Measurements from ENCODE around the gene INS. TPM values are rescaled to one million over a fixed set of nuclear protein-coding genes. Genes with fewer than 3 reads are reported as not detected.

Gene INS
- total and polyA plus RNA-seq, 2 of the 13 experiments (the other 11 are each of a cell fraction or from before 2014, with no cell fraction given) = not detected

- TF ChIP-seq ATF2 (CRISPR knock-in tag; IDR thresholded peaks at IDR 0.05) (0 out of 2 replicates have a peak, but pooled peaks have one; percentile 5), AHR (CRISPR knock-in tag; IDR thresholded peaks at IDR 0.05) (no peak), ZNF747 (CRISPR knock-in tag; IDR thresholded peaks at IDR 0.05; ENCODE audit: borderline replicate concordance) (peak; percentile 45; the same call in 1 of the 2 replicates), KMT2A (CRISPR knock-in tag; IDR thresholded peaks at IDR 0.05) (no peak), ZNF264 (CRISPR knock-in tag; IDR thresholded peaks at IDR 0.05) (peak; percentile 7; the same call in 1 of the 2 replicates), SMAD1 (CRISPR knock-in tag; IDR thresholded peaks at IDR 0.05; ENCODE audit: borderline replicate concordance, low read depth) (0 out of 2 replicates have a peak, but pooled peaks have one; percentile 4), ZSCAN5A (CRISPR knock-in tag; IDR thresholded peaks at IDR 0.05; ENCODE audit: borderline replicate concordance) (peak; percentile 63; the same call in 1 of the 2 replicates), SKI (IDR thresholded peaks at IDR 0.05; ENCODE audit: partially characterized antibody) (no peak), ZBTB7A (CRISPR knock-in tag; IDR thresholded peaks at IDR 0.05) (peak; percentile 15), ZNF607 (CRISPR knock-in tag; IDR thresholded peaks at IDR 0.05; ENCODE audit: borderline replicate concordance) (peak; percentile 4; the same call in 1 of the 2 replicates), IKZF1 (IDR thresholded peaks at IDR 0.05) (no peak), ZNF282 (IDR thresholded peaks at IDR 0.05; ENCODE audit: partially characterized antibody) (no peak), ZNF232 (CRISPR knock-in tag; IDR thresholded peaks at IDR 0.05; ENCODE audit: borderline replicate concordance) (peak; percentile 74; the same call in 1 of the 2 replicates), ZFX (CRISPR knock-in tag; IDR thresholded peaks at IDR 0.05; ENCODE audit: low read depth) (peak; percentile 31; the same call in 1 of the 2 replicates), PITX1 (CRISPR knock-in tag; IDR thresholded peaks at IDR 0.05) (peak; percentile 12; the same call in 1 of the 2 replicates), ZNF674 (CRISPR knock-in tag; IDR thresholded peaks at IDR 0.05; ENCODE audit: low read depth) (no peak), NR3C1 (CRISPR knock-in tag; IDR thresholded peaks at IDR 0.05) (no peak), NCOA5 (CRISPR knock-in tag; IDR thresholded peaks at IDR 0.05) (peak; percentile 56; the same call in 1 of the 2 replicates), SIN3A (IDR thresholded peaks at IDR 0.05; ENCODE audit: borderline replicate concordance, low read depth, low read length) (0 out of 2 replicates have a peak, but pooled peaks have one; percentile 32)
- TF ChIP-seq, protein P1, sequence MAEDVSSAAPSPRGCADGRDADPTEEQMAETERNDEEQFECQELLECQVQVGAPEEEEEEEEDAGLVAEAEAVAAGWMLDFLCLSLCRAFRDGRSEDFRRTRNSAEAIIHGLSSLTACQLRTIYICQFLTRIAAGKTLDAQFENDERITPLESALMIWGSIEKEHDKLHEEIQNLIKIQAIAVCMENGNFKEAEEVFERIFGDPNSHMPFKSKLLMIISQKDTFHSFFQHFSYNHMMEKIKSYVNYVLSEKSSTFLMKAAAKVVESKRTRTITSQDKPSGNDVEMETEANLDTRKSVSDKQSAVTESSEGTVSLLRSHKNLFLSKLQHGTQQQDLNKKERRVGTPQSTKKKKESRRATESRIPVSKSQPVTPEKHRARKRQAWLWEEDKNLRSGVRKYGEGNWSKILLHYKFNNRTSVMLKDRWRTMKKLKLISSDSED (CRISPR knock-in tag; IDR thresholded peaks at IDR 0.05) = peak; percentile 89
- TF ChIP-seq, protein P2, sequence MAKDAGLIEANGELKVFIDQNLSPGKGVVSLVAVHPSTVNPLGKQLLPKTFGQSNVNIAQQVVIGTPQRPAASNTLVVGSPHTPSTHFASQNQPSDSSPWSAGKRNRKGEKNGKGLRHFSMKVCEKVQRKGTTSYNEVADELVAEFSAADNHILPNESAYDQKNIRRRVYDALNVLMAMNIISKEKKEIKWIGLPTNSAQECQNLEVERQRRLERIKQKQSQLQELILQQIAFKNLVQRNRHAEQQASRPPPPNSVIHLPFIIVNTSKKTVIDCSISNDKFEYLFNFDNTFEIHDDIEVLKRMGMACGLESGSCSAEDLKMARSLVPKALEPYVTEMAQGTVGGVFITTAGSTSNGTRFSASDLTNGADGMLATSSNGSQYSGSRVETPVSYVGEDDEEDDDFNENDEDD (CRISPR knock-in tag; IDR thresholded peaks at IDR 0.05; ENCODE audit: borderline replicate concordance) = no peak
- TF ChIP-seq, protein P3, sequence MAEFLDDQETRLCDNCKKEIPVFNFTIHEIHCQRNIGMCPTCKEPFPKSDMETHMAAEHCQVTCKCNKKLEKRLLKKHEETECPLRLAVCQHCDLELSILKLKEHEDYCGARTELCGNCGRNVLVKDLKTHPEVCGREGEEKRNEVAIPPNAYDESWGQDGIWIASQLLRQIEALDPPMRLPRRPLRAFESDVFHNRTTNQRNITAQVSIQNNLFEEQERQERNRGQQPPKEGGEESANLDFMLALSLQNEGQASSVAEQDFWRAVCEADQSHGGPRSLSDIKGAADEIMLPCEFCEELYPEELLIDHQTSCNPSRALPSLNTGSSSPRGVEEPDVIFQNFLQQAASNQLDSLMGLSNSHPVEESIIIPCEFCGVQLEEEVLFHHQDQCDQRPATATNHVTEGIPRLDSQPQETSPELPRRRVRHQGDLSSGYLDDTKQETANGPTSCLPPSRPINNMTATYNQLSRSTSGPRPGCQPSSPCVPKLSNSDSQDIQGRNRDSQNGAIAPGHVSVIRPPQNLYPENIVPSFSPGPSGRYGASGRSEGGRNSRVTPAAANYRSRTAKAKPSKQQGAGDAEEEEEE (CRISPR knock-in tag; IDR thresholded peaks at IDR 0.05; ENCODE audit: borderline replicate concordance) = peak; percentile 57; the same call in 1 of the 2 replicates
Observed at GRCh38 chr11:2129699-2130366, 31.2 kb downstream of the INS start (continued).

Data from HepG2 (cell line).